ENCODE measurements around the gene KIF6.

KIF6 gene

DNA sequence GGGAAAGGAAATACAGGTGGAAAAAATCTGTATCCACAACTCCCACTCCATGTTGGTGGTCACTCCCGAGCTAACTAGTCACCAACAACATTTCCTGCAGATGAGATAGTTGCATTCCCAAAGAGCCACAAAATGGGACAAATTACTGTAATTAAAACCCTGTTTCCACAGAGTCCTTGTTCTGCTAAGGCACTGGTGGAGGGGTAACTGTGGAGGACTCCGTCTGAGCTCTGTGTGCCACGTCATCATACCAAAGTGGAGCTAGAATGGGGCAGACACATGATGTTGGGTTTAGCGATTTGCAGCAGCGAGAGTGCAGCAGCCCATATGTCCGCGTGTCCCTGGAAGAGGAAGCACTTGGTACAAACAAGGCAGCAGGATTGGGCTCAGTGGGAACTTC is 230.2 kb downstream of the KIF6 start:
- H3K27me3 ChIP-seq (replicated peaks; ENCODE audit: insufficient read depth, low read length) = no peaks in the 10 kb centered on the region
- TF ChIP-seq, protein P1, sequence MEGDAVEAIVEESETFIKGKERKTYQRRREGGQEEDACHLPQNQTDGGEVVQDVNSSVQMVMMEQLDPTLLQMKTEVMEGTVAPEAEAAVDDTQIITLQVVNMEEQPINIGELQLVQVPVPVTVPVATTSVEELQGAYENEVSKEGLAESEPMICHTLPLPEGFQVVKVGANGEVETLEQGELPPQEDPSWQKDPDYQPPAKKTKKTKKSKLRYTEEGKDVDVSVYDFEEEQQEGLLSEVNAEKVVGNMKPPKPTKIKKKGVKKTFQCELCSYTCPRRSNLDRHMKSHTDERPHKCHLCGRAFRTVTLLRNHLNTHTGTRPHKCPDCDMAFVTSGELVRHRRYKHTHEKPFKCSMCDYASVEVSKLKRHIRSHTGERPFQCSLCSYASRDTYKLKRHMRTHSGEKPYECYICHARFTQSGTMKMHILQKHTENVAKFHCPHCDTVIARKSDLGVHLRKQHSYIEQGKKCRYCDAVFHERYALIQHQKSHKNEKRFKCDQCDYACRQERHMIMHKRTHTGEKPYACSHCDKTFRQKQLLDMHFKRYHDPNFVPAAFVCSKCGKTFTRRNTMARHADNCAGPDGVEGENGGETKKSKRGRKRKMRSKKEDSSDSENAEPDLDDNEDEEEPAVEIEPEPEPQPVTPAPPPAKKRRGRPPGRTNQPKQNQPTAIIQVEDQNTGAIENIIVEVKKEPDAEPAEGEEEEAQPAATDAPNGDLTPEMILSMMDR (IDR thresholded peaks at IDR 0.05; ENCODE audit: low read length) = no peak
- TF ChIP-seq EZH2phosphoT487 (IDR thresholded peaks at IDR 0.05; ENCODE audit: low read length) = no peak
- no peak for TF ChIP-seq EZH2 (optimal IDR thresholded peaks at IDR 0.05; ENCODE audit: low read depth, low read length)
- H3K9ac ChIP-seq (ENCODE audit: low read length) = no peak overlapping the region
- no peaks in the 10 kb centered on the region for H4K20me1 ChIP-seq (ENCODE audit: insufficient read depth, low read length)
- no peaks in the 10 kb centered on the region for H3K36me3 ChIP-seq (replicated peaks; ENCODE audit: insufficient read depth, low read length)
- no peak overlapping the region for H3K4me2 ChIP-seq (ENCODE audit: low read depth, low read length)
- no peak for DNase-seq
- no peak overlapping the region for H3K27ac ChIP-seq (ENCODE audit: low read length)
- no peak overlapping the region for H2AFZ ChIP-seq (ENCODE audit: low read length)
- H3K4me3 ChIP-seq (ENCODE audit: low read length) = no peak overlapping the region
- no peaks in the 10 kb centered on the region for H3F3A ChIP-seq (ENCODE audit: insufficient read depth, low read length)
- H3K79me2 ChIP-seq (ENCODE audit: low read length) = no peaks in the 10 kb centered on the region
- no peaks in the 10 kb centered on the region for H3K9me3 ChIP-seq (replicated peaks; ENCODE audit: insufficient read depth, low read length)
- no peaks in the 10 kb centered on the region for H3K9me2 ChIP-seq (replicated peaks; ENCODE audit: insufficient read depth, low read length)
- no peaks in the 10 kb centered on the region for H3K4me1 ChIP-seq (ENCODE audit: low read length)

DNA sequence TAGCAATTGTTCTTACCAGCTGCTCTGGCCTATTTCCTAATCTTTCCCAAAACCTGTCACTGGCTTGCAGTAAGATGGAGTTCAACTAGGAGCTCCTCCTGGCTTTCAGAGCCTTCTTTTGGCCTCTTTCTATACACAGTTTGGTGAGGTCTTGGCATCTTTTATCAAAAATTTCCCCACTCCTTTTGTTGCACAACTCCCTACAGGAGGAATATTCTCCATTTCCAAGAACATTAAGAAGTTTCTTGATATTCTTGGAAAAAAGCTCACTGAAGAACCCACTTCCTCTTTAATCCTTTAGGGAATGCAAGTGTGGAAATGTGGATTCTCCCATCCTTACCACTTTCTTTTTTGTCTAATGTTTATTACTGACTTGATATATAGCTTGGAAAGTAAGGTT is 231.4 kb downstream of the KIF6 start:
- TF ChIP-seq EZH2 (optimal IDR thresholded peaks at IDR 0.05; ENCODE audit: low read depth, low read length) (no peak), EZH2phosphoT487 (IDR thresholded peaks at IDR 0.05; ENCODE audit: low read length) (no peak)
- TF ChIP-seq, protein P1 (IDR thresholded peaks at IDR 0.05; ENCODE audit: low read length) = no peak
- Histone ChIP-seq H3K4me2 (ENCODE audit: low read depth, low read length) (no peak overlapping the region), H3K4me1 (ENCODE audit: low read length) (no peaks in the 10 kb centered on the region), H3K4me3 (ENCODE audit: low read length) (no peak overlapping the region), H2AFZ (ENCODE audit: low read length) (no peak overlapping the region), H4K20me1 (ENCODE audit: insufficient read depth, low read length) (no peaks in the 10 kb centered on the region), H3F3A (ENCODE audit: insufficient read depth, low read length) (no peaks in the 10 kb centered on the region), H3K79me2 (ENCODE audit: low read length) (no peaks in the 10 kb centered on the region), H3K9me3 (replicated peaks; ENCODE audit: insufficient read depth, low read length) (no peaks in the 10 kb centered on the region), H3K27ac (ENCODE audit: low read length) (no peak overlapping the region), H3K27me3 (replicated peaks; ENCODE audit: insufficient read depth, low read length) (no peaks in the 10 kb centered on the region), H3K9me2 (replicated peaks; ENCODE audit: insufficient read depth, low read length) (no peaks in the 10 kb centered on the region), H3K9ac (ENCODE audit: low read length) (no peak overlapping the region), H3K36me3 (replicated peaks; ENCODE audit: insufficient read depth, low read length) (no peaks in the 10 kb centered on the region)
- DNase-seq = no peak

DNA sequence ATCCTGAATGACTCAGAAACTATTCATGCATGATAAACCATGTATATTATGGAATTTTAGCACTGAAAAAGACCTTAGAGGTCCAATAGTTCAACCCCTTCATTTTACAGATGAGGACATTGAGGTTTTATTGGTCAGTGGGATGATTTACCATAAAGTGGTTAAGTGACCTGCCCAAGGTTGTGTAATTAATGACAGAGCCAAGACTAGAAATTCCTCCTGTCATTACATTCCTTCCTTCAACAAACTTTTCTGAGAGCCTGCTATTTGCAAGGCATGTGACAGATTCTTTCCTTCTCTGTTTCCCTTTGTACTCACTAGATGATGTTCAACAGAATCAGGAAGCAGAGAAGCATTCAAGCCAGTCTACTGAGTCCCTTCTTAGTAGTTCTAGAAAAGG is 232.0 kb downstream of the KIF6 start:
- Histone ChIP-seq H3K27ac (ENCODE audit: low read length) (no peak overlapping the region), H3K9me2 (replicated peaks; ENCODE audit: insufficient read depth, low read length) (no peaks in the 10 kb centered on the region), H3K4me1 (ENCODE audit: low read length) (no peaks in the 10 kb centered on the region), H3K9me3 (replicated peaks; ENCODE audit: insufficient read depth, low read length) (no peaks in the 10 kb centered on the region), H3K79me2 (ENCODE audit: low read length) (no peaks in the 10 kb centered on the region), H3K9ac (ENCODE audit: low read length) (no peak overlapping the region), H4K20me1 (ENCODE audit: insufficient read depth, low read length) (no peaks in the 10 kb centered on the region), H3K4me2 (ENCODE audit: low read depth, low read length) (no peak overlapping the region), H3K36me3 (replicated peaks; ENCODE audit: insufficient read depth, low read length) (no peaks in the 10 kb centered on the region), H2AFZ (ENCODE audit: low read length) (no peak overlapping the region), H3K4me3 (ENCODE audit: low read length) (no peak overlapping the region), H3K27me3 (replicated peaks; ENCODE audit: insufficient read depth, low read length) (no peaks in the 10 kb centered on the region), H3F3A (ENCODE audit: insufficient read depth, low read length) (no peaks in the 10 kb centered on the region)
- no peak for DNase-seq
- TF ChIP-seq EZH2phosphoT487 (IDR thresholded peaks at IDR 0.05; ENCODE audit: low read length) (no peak), EZH2 (optimal IDR thresholded peaks at IDR 0.05; ENCODE audit: low read depth, low read length) (no peak)
- TF ChIP-seq, protein P1 (IDR thresholded peaks at IDR 0.05; ENCODE audit: low read length) = no peak
